ENCODE results near the gene TRAK2. TPM values are rescaled to one million over a fixed set of nuclear protein-coding genes. Genes with fewer than 3 reads are reported as not detected.

TRAK2 gene
- total RNA-seq, 1 donor from 2014 or later: 29.1 TPM

DNA sequence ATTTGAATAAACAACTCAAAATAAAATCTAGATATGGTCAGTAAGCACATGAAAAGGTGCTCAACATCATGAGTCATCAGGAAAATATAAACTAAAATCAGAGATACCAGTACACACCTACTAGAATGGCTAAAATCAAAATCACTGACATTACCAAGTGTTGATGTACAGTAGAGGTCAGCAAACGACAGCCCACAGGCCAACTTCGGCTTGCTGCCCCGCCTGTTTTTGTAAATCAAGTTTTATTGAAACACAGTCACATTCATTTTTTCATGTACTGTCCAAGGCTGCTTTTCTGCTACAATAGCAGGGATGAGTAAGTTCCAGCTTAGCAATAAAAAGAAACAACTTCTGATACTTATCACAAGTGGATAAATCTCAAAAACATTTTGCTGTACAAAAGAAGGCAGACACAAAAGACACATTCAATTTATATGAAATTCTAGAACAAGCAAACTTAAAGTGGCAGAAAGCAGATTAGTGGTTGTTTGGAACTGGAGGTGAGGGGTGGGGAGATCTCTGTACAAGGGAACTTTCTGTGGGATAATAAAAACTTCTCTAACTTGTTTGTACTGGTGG, 32.1 kb downstream of the TRAK2 start:
- H3K4me1 Mint-ChIP-seq: peaks cover 22% of the 10 kb centered on the region
- H3K9me3 Mint-ChIP-seq: no peaks in the 10 kb centered on the region
- peaks cover 16% of the 10 kb centered on the region for H3K36me3 Mint-ChIP-seq (ENCODE audit: low read depth)
- H3K27ac Mint-ChIP-seq: peak overlapping the region; percentile 20
- intact Hi-C loops (cut with micrococcal nuclease): loop anchor here (10.0 kb wide), 1 partner anchor 1216 kb away; the partner anchor contains the start of gene FAM117B
- H3K27me3 Mint-ChIP-seq: no peaks in the 10 kb centered on the region
- no peak for DNase-seq
- no peak overlapping the region for H3K4me3 Mint-ChIP-seq

- Mint-ChIP-seq H3K27ac (no peak overlapping the region), H3K4me1 (peaks cover 8% of the 10 kb centered on the region), H3K27me3 (no peaks in the 10 kb centered on the region), H3K36me3 (ENCODE audit: low read depth) (peaks cover 32% of the 10 kb centered on the region), H3K4me3 (no peak overlapping the region), H3K9me3 (peaks cover 7% of the 10 kb centered on the region)
- intact Hi-C loops (cut with micrococcal nuclease): loop anchor here (2.0 to 10.0 kb wide), 4 partner anchors 18 to 1220 kb away; partner anchors contain the start of genes FAM117B, STRADB and TRAK2
- no peak for DNase-seq
These were observed 36.1 kb downstream of the TRAK2 start for GRCh38 chr2:201415149-201415548.

DNA sequence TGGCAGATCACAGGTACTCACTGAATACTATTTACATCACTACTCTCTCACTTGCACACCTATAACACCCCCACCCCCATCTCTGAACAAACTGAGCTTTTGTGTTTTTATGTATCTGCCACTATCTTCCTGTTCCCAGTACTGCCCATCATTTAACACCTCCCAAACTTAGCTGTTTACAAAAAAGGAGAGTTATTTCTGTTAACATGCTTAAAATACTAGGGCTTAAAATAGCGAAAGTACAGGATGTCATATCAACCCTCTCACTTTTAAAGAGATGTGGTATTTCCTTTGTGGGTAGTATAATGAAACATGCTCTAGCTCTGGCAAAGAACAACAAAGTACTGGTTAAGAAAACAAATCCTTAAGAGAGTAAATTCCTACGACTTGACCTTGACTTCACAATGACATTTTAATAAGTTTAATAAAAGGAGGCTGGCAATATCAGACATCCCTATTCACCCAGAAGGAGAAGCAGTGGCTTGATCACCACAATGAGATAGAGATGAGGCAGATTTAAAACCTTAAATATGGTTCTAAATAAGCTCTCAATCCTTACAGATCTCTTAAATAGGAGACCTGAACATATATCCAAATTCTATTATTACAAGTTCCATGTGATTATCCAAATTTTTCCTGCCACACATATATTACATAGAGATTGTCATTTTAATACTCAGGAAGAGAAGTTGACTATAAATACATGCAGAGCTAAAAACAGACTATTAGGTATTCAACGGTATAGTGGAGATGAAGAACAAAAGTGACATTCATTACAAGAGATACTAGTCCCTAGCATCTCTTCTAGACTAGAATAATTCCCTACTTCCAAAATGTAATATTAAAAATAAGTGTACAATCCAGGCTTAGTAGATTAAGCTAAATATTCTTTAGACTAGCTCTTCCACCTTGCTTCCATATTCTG, 36.9 kb downstream of the TRAK2 start:
- DNase-seq: peak; percentile 64
- Mint-ChIP-seq H3K27ac (no peak overlapping the region), H3K4me1 (peaks cover 5% of the 10 kb centered on the region), H3K4me3 (no peak overlapping the region), H3K9me3 (peaks cover 7% of the 10 kb centered on the region), H3K36me3 (ENCODE audit: low read depth) (peaks cover 29% of the 10 kb centered on the region), H3K27me3 (no peaks in the 10 kb centered on the region)
- intact Hi-C loops (cut with micrococcal nuclease): loop anchor here (1.0 to 10.0 kb wide), 6 partner anchors 8 to 1220 kb away; partner anchors contain the start of genes FAM117B, STRADB and TRAK2

DNA sequence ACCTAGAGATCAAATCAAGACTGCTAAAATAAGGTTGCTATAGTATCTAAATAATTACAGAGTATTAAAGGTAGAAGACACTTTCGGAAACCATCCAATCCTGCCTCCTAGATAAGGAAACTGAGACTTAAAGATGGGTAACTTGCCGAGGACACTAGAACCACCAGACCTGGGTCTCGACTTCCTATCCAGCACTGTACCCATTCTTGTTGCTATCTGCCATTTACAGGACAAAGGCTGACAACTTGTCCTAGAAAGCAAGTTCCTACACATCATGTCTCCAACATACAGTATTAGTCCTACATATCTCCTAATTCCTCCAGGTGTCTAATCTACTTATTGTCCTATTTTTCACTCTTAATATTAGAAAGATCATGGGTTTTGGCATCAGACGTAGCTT, 37.7 kb downstream of the TRAK2 start:
- intact Hi-C loops (cut with micrococcal nuclease): loop anchor here (5.0 to 10.0 kb wide), 2 partner anchors 134 to 1221 kb away; partner anchors contain the start of gene FAM117B
- H3K4me3 Mint-ChIP-seq: no peak overlapping the region
- no peak overlapping the region for H3K27ac Mint-ChIP-seq

GRCh38 chr2:201413143-201413542, 38.1 kb downstream of the TRAK2 start:
- H3K27me3 Mint-ChIP-seq: no peaks in the 10 kb centered on the region
- H3K9me3 Mint-ChIP-seq: peaks cover 7% of the 10 kb centered on the region

More for the DNA sequence above, 37.7 kb downstream of the TRAK2 start:
- Mint-ChIP-seq H3K27me3 (no peaks in the 10 kb centered on the region), H3K4me1 (no peaks in the 10 kb centered on the region), H3K9me3 (peaks cover 7% of the 10 kb centered on the region), H3K36me3 (ENCODE audit: low read depth) (peaks cover 24% of the 10 kb centered on the region)
- DNase-seq: no peak

GRCh38 chr2:201411421-201411820, 39.8 kb downstream of the TRAK2 start:
- H3K4me1 Mint-ChIP-seq: peaks cover 9% of the 10 kb centered on the region
- no peaks in the 10 kb centered on the region for H3K27me3 Mint-ChIP-seq
- H3K4me3 Mint-ChIP-seq: no peak overlapping the region
- no peak for DNase-seq
- H3K36me3 Mint-ChIP-seq (ENCODE audit: low read depth): peaks cover 27% of the 10 kb centered on the region
- no peak overlapping the region for H3K27ac Mint-ChIP-seq
- intact Hi-C loops (cut with micrococcal nuclease): loop anchor here (5.0 to 10.0 kb wide), 2 partner anchors 136 to 1223 kb away; partner anchors contain the start of gene FAM117B
- H3K9me3 Mint-ChIP-seq: peaks cover 7% of the 10 kb centered on the region

More at GRCh38 chr2:201413143-201413542, 38.1 kb downstream of the TRAK2 start:
- Mint-ChIP-seq H3K27ac (no peak overlapping the region), H3K4me3 (no peak overlapping the region), H3K4me1 (no peaks in the 10 kb centered on the region), H3K36me3 (ENCODE audit: low read depth) (peaks cover 24% of the 10 kb centered on the region)
- DNase-seq: no peak
- intact Hi-C loops (cut with micrococcal nuclease): loop anchor here (5.0 to 10.0 kb wide), 2 partner anchors 134 to 1222 kb away; partner anchors contain the start of gene FAM117B

- DNase-seq: no peak
- H3K4me3 Mint-ChIP-seq: no peak overlapping the region
- H3K27ac Mint-ChIP-seq: no peak overlapping the region
- intact Hi-C loops (cut with micrococcal nuclease): no loop called here
- peaks cover 26% of the 10 kb centered on the region for H3K4me1 Mint-ChIP-seq
- peaks cover 34% of the 10 kb centered on the region for H3K36me3 Mint-ChIP-seq (ENCODE audit: low read depth)
- H3K9me3 Mint-ChIP-seq: peaks cover 7% of the 10 kb centered on the region
- H3K27me3 Mint-ChIP-seq: no peaks in the 10 kb centered on the region
These were observed 42.3 kb downstream of the TRAK2 start for GRCh38 chr2:201408931-201409330.

GRCh38 chr2:201407265-201407664, 44.0 kb downstream of the TRAK2 start:
- peak overlapping the region; percentile 5 for H3K4me3 Mint-ChIP-seq
- no peak for DNase-seq
- H3K27me3 Mint-ChIP-seq: no peaks in the 10 kb centered on the region
- H3K4me1 Mint-ChIP-seq: peaks cover 31% of the 10 kb centered on the region
- peaks cover 7% of the 10 kb centered on the region for H3K9me3 Mint-ChIP-seq
- peak overlapping the region; percentile 22 for H3K27ac Mint-ChIP-seq
- peaks cover 36% of the 10 kb centered on the region for H3K36me3 Mint-ChIP-seq (ENCODE audit: low read depth)
- intact Hi-C loops (cut with micrococcal nuclease): no loop called here

DNA sequence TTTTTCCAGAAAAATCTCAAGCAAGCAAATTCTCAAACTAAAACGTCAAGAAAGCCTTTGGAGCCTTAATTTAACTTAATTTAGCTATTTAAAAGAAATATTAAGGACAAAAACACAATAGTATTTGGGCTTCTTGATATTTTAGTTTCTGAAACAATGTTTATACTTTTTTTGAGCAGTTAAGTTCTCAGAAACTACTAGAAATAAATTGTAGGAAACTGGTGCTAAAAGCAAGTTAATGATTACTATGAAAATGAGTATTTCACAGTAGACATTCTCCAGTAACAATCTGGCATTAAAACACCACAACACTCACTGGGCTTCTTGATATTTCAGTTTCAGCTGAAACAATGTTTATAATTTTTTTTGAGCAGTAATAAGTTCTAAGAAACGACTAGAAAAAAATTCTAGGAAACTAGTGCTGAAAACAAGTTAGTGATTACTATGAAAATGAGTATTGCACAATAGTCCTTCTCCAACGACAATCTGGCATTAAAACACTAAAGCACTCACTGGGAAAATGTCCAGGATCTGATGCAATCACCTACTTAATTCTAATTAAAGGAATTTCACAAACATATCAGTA, 45.1 kb downstream of the TRAK2 start:
- Mint-ChIP-seq H3K9me3 (peaks cover 1% of the 10 kb centered on the region), H3K27ac (peak overlapping the region; percentile 40), H3K36me3 (ENCODE audit: low read depth) (peaks cover 25% of the 10 kb centered on the region), H3K4me1 (peaks cover 35% of the 10 kb centered on the region), H3K4me3 (no peak overlapping the region), H3K27me3 (no peaks in the 10 kb centered on the region)
- intact Hi-C loops (cut with micrococcal nuclease): loop anchor here (1.0 kb wide), 2 partner anchors 8 to 45 kb away; partner anchors contain the start of genes STRADB and TRAK2
- DNase-seq: no peak

- Mint-ChIP-seq H3K4me1 (peaks cover 36% of the 10 kb centered on the region), H3K36me3 (ENCODE audit: low read depth) (peaks cover 20% of the 10 kb centered on the region), H3K4me3 (peak overlapping the region; percentile 22)
These were observed 46.5 kb downstream of the TRAK2 start for GRCh38 chr2:201404699-201405280.

DNA sequence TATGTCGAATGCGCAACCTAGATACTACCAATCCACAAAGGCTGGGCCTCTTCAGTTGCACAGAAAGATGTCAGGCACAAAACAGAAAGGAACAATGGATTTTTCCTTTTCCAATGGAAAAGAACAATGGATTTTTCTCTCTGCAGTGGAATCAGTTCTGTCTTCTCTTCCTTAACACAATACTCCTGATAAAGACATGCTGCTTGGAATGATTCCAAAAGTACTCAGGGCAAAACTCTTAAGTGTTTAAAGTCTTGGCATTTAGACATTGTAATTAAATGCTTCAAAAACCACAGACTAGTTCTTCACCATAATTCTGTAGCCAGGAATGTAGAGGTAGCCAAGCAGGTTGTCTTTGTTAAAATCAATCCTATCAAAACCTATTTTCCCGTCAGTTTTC, 47.4 kb downstream of the TRAK2 start:
- intact Hi-C loops (cut with micrococcal nuclease): no loop called here
- DNase-seq: no peak
- Mint-ChIP-seq H3K9me3 (no peaks in the 10 kb centered on the region), H3K36me3 (ENCODE audit: low read depth) (peaks cover 28% of the 10 kb centered on the region), H3K4me3 (no peak overlapping the region), H3K27me3 (no peaks in the 10 kb centered on the region), H3K4me1 (peaks cover 36% of the 10 kb centered on the region), H3K27ac (no peak overlapping the region)

More at GRCh38 chr2:201404699-201405280, 46.5 kb downstream of the TRAK2 start:
- H3K9me3 Mint-ChIP-seq: no peaks in the 10 kb centered on the region
- H3K27ac Mint-ChIP-seq: peak overlapping the region; percentile 0
- intact Hi-C loops (cut with micrococcal nuclease): no loop called here
- H3K27me3 Mint-ChIP-seq: no peaks in the 10 kb centered on the region
- peak; percentile 69 for DNase-seq

- no peaks in the 10 kb centered on the region for H3K9me3 Mint-ChIP-seq
- intact Hi-C loops (cut with micrococcal nuclease): no loop called here
- no peak for DNase-seq
- H3K27me3 Mint-ChIP-seq: no peaks in the 10 kb centered on the region
- H3K4me1 Mint-ChIP-seq: peaks cover 36% of the 10 kb centered on the region
- H3K4me3 Mint-ChIP-seq: no peak overlapping the region
- H3K36me3 Mint-ChIP-seq (ENCODE audit: low read depth): peaks cover 31% of the 10 kb centered on the region
- H3K27ac Mint-ChIP-seq: no peak overlapping the region
These were observed 48.4 kb downstream of the TRAK2 start for GRCh38 chr2:201402651-201403562.

Data from activated CD4-positive, alpha-beta T cell treated with anti-CD3 and anti-CD28 coated beads, Interleukin-2, amount 10 ng/mL, durations not matched to agents 24 days and 14 days (primary cell).